NOMO-1 treated with DMSO at 0.1 percent for 48 hours (cell line): Measurements from ENCODE around the gene UBR3.

Experiments used
- DNase-seq: peaks from one replicate; lab custom pipeline; 2025; ENCODE audit not compliant: unreplicated experiment; lab: John Stamatoyannopoulos, UW

Gene UBR3

GRCh38 chr2:169994752-169995151 lies 167.5 kb downstream of the UBR3 start:
- DNase-seq: no peak

- DNase-seq: no peak
Measured at GRCh38 chr2:169997140-169997887, 170.1 kb downstream of the UBR3 start.

- no peak for DNase-seq
Measured at GRCh38 chr2:169999054-169999453, 171.8 kb downstream of the UBR3 start.

- no peak for DNase-seq
Measured at GRCh38 chr2:170002096-170002495, 174.8 kb downstream of the UBR3 start.

GRCh38 chr2:170005702-170006101 lies 178.4 kb downstream of the UBR3 start:
- no peak for DNase-seq

GRCh38 chr2:170006587-170007325 lies 179.5 kb downstream of the UBR3 start:
- peak; percentile 27 for DNase-seq

GRCh38 chr2:170009209-170009608 lies 182.0 kb downstream of the UBR3 start:
- no peak for DNase-seq

- DNase-seq: no peak
Measured at GRCh38 chr2:170012773-170013172, 185.5 kb downstream of the UBR3 start.

GRCh38 chr2:170013802-170014551 lies 186.7 kb downstream of the UBR3 start:
- no peak for DNase-seq

- no peak for DNase-seq
Measured at GRCh38 chr2:170014769-170015168, 187.5 kb downstream of the UBR3 start.

- no peak for DNase-seq
Measured at GRCh38 chr2:170017860-170018532, 190.7 kb downstream of the UBR3 start.

GRCh38 chr2:170019060-170019805 lies 192.0 kb downstream of the UBR3 start:
- DNase-seq: no peak

GRCh38 chr2:170020777-170021176 lies 193.5 kb downstream of the UBR3 start:
- no peak for DNase-seq

GRCh38 chr2:170022692-170023091 lies 195.4 kb downstream of the UBR3 start:
- DNase-seq: no peak

- peak; percentile 75 for DNase-seq
Measured at GRCh38 chr2:170024721-170025120, 197.5 kb downstream of the UBR3 start.

- no peak for DNase-seq
Measured at GRCh38 chr2:170025223-170025622, 198.0 kb downstream of the UBR3 start.

GRCh38 chr2:170026361-170026760 lies 199.1 kb downstream of the UBR3 start:
- DNase-seq: no peak

GRCh38 chr2:170029551-170029950 lies 202.3 kb downstream of the UBR3 start:
- DNase-seq: no peak

GRCh38 chr2:170030040-170030439 lies 202.8 kb downstream of the UBR3 start:
- DNase-seq: peak; percentile 31

GRCh38 chr2:170031288-170031687 lies 204.0 kb downstream of the UBR3 start:
- DNase-seq: no peak
